GM18499 (cell line): ENCODE measurements around the gene KXD1.
"Not testable (repeated sequence)": the region's sequence is repeated elsewhere in the genome, so short reads cannot be mapped to it uniquely, and the experiment has no call there.

ENCODE experiments used
- ATAC-seq: cut with Tn5 transposase; IDR thresholded peaks from one replicate; pipeline ENCODE4 v1.9.1; 2021; ENCODE audit warnings: moderate number of reproducible peaks; ENCODE audit not compliant: insufficient read depth, unreplicated experiment

The KXD1 gene

GRCh38 chr19:18576383-18576782 is 18.7 kb downstream of the KXD1 start:
- no peak for ATAC-seq

DNA sequence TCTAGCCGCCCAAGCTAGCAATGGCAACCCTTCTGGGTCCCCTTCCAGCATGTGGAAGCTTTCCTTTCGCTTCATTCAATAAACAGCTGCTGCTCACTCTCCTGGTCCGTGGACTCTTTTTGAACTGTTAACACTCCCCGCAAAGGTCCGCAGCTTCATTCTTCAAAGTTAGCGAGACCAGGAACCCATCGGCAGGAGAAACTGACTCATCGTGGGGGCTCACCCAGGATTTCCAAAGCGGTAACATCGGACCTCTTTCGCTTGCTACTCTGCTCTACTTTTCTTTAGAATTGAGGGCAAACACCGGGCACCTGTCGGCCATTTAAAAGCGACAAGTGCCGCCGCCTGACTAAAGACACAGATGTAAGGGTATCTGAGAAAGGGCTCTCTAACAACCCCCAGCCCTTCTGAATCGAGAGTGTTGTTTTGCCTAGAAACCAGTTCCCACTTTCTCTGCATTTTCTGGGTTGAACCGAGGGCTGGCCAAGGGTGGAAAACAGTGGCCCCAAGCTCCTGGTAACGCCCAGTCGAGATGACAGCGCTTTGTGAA is 19.8 kb downstream of the KXD1 start:
- ATAC-seq = no peak

DNA sequence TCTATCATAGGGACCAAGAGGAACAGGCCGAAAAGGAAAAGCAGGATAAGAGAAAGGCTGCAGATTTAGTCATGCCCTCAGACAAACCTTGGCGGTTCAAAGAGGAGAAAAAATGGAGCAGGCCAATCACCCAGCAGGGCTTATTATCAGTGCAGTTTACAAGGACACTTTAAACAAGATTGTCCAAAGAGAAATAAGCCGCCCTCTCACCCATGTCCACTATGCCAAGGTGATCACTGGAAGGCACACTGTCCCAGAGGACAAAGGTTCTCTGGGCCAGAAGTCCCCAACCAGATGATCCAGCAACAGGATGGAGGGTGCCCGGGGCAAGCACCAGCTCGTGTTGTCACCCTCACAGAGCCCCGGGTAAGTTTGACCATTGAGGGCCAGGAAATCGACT is 22.6 kb downstream of the KXD1 start:
- no peak for ATAC-seq

DNA sequence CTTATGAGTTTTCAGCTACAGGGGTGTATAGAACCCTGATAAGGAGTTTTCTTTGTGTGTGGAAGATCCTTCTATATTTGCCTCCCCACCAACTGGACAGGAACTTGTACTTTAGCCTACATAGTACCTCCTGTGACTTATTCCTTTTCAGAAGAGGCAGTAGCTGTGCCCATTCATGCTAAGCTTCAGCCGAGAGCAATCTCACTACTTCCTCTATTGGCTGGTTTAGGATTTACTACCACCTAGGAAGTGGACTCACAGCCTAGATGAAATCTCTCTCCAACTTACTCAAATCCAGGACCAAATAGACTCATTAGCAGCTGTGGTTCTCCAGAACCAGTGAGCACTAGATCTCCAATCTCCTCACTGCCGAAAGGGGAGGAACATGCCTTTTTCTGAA is 28.6 kb downstream of the KXD1 start:
- ATAC-seq = no peak

DNA sequence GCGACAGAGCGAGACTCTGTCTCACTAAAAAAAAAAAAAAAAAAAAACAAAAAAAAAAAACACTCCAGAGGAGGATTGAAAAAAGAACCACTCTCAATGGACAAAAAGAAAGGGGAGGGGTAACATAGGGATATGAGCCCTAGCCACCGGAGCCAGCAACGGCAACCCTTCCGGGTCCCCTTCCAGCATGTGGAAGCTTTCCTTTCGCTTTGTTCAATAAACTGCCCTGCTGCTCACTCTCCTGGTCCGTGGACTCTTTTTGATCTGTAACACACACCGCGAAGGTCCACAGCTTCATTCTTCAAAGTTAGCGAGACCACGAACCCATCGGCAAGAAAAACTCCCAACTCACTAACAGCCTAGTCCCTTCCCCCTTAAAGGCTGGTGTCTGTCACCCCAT is 29.9 kb downstream of the KXD1 start:
- no peak for ATAC-seq

GRCh38 chr19:18587962-18588610 is 30.4 kb downstream of the KXD1 start:
- no peak for ATAC-seq

DNA sequence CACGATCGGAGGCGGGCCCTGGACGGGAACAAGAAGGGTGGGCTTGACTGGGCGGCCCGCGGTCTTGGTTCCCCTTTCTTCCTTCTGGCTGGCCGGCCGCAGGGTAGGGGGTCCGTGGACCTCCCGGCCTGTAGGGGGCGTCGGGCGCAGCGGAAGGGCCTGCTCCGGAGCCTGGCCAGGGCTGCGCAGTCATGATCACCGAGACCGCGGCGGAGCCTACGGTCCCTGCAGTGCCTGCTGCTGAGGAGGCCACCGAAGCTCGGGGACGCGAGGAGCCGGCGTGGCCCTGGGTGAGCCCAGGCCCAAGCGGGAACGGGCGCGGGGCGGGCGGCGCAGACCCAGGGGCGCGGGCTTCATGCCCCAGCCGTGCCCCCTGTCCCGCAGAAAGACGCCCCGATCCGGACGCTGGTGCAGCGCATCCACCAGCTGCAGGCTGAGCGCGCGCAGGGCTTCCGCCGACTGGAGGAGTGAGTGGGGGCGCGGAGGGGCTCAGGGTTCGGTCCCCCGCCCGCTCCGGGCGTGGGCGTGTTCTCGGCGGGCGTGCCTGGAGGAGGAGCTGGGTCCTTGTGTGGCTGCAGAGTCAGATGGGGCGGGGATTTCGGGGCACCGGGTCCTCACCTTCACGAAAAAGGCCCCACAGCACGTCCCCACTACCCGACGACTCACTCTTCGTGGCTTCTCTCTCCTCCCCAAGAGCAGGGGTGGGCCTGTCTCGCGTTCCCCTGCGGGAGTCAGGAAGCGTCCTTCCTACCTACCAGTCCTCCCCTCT is 31.1 kb downstream of the KXD1 start, which contains the start of gene REX1BD:
Gene REX1BD (plus strand): TSS at position 188 of the 769 bp plus-strand sequence. CDS start 4 bp downstream, at position 192.
- no peak for ATAC-seq

GRCh38 chr19:18589380-18590272 is 32.0 kb downstream of the KXD1 start:
- ATAC-seq = no peak

- ATAC-seq = no peak
Measured at GRCh38 chr19:18590273-18591272, 32.9 kb downstream of the KXD1 start.

DNA sequence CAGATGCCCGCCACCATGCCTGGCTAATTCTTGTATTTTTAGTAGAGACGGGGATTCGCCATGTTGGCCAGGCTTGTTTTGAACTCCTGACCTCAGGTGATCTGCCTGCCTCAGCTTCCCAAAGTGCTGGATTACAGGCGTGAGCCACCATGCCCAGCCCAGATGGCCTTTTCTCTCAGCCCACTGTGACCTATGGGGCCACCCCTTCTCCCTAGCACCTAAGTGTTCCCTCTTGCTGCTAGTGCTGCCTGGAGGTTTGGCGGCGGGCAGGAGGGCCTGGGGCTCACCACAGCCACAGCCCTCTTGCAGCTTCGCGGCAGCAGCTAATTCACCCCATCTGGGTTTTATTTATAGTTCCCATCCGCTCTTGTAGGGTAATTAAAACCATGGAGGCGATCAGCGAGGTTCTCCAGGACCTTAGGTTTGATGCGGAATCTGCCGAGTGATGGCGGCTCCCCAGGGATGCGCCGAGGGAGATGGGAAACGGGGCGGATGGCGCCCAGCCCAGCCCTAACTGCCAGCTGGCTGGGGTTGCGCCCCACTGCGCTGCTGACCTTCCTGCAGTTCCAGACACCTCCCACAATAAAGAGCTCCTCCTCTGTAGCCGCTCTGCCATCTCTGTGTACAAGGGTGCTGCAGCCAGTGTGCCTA is 34.2 kb downstream of the KXD1 start:
- ATAC-seq = no peak

DNA sequence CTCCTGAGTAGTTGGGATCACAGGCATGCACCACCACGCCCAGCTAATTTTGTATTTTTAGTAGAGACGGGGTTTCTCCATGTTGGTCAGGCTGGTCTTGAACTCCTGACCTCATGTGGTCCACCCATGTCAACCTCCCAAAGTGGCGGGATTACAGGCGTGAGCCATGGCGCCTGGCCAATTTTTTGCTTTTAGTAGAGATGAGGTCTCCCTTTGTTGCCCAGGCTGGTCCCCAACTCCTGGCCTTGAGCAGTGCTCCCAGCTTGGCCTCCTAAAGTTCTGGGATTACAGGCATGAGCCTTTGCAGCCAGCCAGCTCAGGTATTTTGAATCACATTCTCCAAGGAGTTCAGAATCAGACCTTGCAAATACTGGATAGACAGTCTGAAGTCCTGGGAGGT is 35.1 kb downstream of the KXD1 start:
- not testable (repeated sequence) for ATAC-seq

DNA sequence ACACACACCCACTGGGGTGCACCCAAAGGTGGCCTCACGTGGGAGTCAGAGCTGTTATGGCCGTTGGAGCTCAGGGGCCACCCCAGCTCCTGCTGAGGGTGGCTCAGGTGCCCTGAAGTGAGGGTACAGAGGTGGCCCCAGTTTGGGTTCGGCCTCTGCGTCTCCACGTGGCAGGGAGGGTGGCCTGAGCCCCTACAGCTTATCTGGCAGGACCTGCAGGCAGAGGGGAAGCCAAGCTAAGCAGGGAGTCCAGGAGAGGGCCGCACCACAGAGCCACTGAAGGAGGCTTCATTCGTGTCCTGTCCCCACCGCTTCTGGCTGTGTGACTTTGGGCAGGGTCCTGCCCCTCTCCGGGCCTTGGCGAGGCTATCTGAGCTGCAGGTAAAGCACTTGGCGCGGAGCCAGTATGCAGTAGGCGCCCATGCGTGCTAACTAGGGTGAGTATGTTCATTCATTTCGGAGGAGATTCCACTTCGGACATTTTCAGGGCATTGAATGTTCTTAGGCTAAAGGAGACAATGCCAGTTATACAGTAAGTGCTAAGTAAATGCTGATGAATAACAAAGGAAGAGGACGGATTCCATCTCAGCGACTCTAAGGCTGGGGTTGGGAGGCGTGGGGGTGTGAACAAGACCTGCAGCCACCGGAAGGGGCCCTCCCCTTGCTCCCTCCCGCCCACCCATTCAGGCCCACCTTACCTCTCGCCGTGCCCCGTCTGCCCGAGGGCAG is 35.9 kb downstream of the KXD1 start:
- no peak for ATAC-seq

DNA sequence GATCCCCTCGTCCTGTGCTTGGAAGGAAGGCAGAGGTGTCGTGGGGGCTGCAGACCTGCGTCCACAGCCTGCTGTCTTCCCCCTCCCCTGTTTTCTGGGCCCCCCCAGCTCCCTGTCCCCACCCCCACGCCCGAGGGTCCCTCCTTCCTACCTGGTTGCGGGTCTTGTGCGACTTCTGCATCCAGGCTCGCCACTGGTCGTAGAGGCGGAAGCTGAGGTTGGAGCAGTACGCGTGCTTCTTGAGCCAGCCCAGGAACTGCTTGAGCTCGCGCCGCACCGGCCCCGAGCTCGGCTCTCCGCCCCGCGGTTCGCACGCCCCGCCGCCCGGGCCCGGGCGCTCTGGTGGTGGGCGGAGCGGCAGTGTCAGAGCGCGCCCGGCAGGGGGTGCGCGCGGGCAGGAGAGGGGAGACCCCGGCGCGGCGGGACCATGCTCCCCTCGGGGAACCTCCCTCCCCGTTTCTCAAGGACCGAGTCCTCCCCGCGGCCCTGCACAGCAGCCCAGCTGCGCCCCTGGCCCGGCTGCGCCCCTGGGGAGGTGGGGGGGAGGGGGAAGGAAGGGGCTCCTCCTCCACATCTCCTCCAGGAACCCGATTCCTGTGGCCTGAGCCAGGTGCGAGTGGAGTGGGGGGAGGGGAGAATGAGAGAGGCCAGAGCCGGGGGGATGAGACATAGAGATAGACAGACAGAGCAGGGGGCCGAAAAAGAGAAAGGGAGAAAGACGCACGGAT is 36.6 kb downstream of the KXD1 start:
- no peak for ATAC-seq

GRCh38 chr19:18594824-18595373 is 37.2 kb downstream of the KXD1 start:
- ATAC-seq = no peak

DNA sequence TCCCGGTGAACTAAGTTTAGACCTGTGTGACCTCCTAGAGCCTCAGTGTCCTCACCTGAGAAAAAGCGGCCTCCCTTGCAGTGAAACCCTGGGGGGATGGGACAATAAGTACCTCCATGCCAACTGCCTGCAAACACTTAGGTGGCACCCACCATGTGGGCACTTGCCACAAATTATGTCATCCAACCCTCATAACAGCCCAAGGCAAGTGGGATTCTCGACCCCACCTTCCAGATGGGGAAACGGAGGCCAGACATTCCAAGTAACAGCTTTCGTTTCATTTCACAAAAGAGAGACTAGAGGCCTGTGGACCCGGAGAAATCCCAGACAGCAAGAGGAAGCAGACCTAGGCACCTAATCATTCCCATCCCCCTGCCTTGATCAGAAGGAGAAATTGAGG is 37.8 kb downstream of the KXD1 start:
- no peak for ATAC-seq

DNA sequence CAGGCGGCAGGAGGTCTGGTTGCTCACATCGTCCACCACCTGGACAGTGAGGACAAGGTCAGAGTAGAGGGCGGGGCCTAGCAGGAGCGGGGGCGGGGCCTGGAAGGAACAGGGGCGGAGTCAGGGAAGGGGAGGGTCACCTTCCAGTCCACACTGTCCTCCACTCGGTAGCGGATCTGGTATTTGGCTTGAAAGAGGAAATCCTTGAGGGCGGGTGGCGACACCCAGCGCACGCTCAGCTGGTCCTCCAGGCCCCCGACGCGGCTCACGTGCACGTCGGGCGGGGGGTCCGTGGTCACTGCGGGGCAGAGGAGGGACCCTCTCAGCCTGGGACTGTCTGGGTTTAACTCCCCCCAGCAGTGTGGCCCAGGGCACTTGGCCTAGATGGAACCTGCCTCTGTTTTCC is 39.1 kb downstream of the KXD1 start:
- ATAC-seq = no peak
